CD4-positive, alpha-beta memory T cell (primary cell): Measurements from ENCODE around the gene CMTM8. TPM values are rescaled to one million over a fixed set of nuclear protein-coding genes. Genes with fewer than 3 reads are reported as not detected.

Experiments used
- CTCF ChIA-PET: fragments of 350-600 bp; sonication (Branson Sonifier 250); formaldehyde crosslinking; loops from one replicate; lab custom pipeline; 2021; ENCODE audit warnings: inconsistent platforms; ENCODE audit not compliant: partially characterized antibody; lab: Charles Lee
- POLR2A ChIA-PET: fragments of 350-600 bp; sonication (Branson Sonifier 250); formaldehyde crosslinking; loops from one replicate; lab custom pipeline; 2021; ENCODE audit not compliant: partially characterized antibody; lab: Charles Lee
- DNase-seq, 5 donors: peaks; one replicate each; pipeline versions ENCODE4 v3.0.0 to v3.0.0-alpha.2; 2020 to 2022; ENCODE audit warnings: mixed read lengths in 1 of 5
- H3K27ac ChIP-seq: one replicate; pipeline ENCODE4 v1.7.0; 2013; ENCODE audit warnings: low read depth, low read length
- H3K27me3 ChIP-seq: 2 replicates; pipeline ENCODE4 v1.7.0; 2013; ENCODE audit warnings: mild to moderate bottlenecking, low read length, moderate library complexity; ENCODE audit not compliant: insufficient read depth
- H3K36me3 ChIP-seq: 2 replicates; pipeline ENCODE4 v1.7.0; 2013; ENCODE audit warnings: mild to moderate bottlenecking, low read length, moderate library complexity; ENCODE audit not compliant: insufficient read depth
- H3K4me1 ChIP-seq: 2 replicates; pipeline ENCODE4 v1.7.0; 2013; ENCODE audit warnings: mild to moderate bottlenecking, low read length, moderate library complexity; ENCODE audit not compliant: insufficient read depth
- H3K4me3 ChIP-seq, 2 donors: one replicate each; pipeline ENCODE4 v1.7.0; 2013; ENCODE audit warnings: low read length in 2 of 2, mild to moderate bottlenecking in 1 of 2
- H3K9me3 ChIP-seq, 2 donors: one replicate each; pipeline ENCODE4 v1.7.0; 2013; ENCODE audit warnings: low read length in 2 of 2, control low read depth in 1 of 2; ENCODE audit not compliant: control insufficient read depth in 1 of 2
- H3K27ac Mint-ChIP-seq, 7 donors: one replicate each; pipeline ENCODE4 v1.8.0; 2020 to 2021; ENCODE audit warnings: mixed read lengths in 7 of 7, mild to moderate bottlenecking in 6 of 7, inconsistent platforms in 3 of 7, moderate library complexity in 3 of 7
- H3K27me3 Mint-ChIP-seq, 2 donors: one replicate each; pipeline ENCODE4 v1.8.0; 2020 to 2021; ENCODE audit warnings: mixed read lengths in 2 of 2
- H3K36me3 Mint-ChIP-seq, 2 donors: one replicate each; pipeline ENCODE4 v1.8.0; 2020 to 2021; ENCODE audit warnings: mixed read lengths in 2 of 2, inconsistent platforms in 1 of 2, mild to moderate bottlenecking in 1 of 2
- H3K4me1 Mint-ChIP-seq, 4 donors: one replicate each; pipeline ENCODE4 v1.8.0; 2020 to 2021; ENCODE audit warnings: mixed read lengths in 4 of 4, mild to moderate bottlenecking in 1 of 4
- H3K4me3 Mint-ChIP-seq, 8 donors: one replicate each; pipeline ENCODE4 v1.8.0; 2020 to 2021; ENCODE audit warnings: mixed read lengths in 8 of 8, mild to moderate bottlenecking in 7 of 8, moderate library complexity in 6 of 8, inconsistent platforms in 3 of 8
- H3K9me3 Mint-ChIP-seq, 8 donors: one replicate each; pipeline ENCODE4 v1.8.0; 2020 to 2021; ENCODE audit warnings: mixed read lengths in 8 of 8, mild to moderate bottlenecking in 5 of 8, inconsistent platforms in 3 of 8, moderate library complexity in 1 of 8
- intact Hi-C: fragments of 100-400 bp; cut with micrococcal nuclease; formaldehyde crosslinking; loops from one replicate; pipeline ENCODE4 v1.15.1; 2023
- polyA plus RNA-seq, 2 donors: library from polyadenylated mRNA; unstranded; fragments of 300-500 nt; fragmentation: Illumina TruSeq; gene quantifications; one replicate each; pipeline ENCODE4 v1.2.3, GENCODE V29; 2021
- total RNA-seq, 2 experiments: library from RNA; stranded (reverse); gene quantifications; one replicate each; pipeline ENCODE4 v1.2.3, GENCODE V29; 2021

The CMTM8 gene
- total and polyA plus RNA-seq, 4 experiments from 2014 or later = 11.9 to 17.8 (median 14.8) TPM

GRCh38 chr3:32349184-32349583 is 110.7 kb downstream of the CMTM8 start:
- ChIA-PET POLR2A (no interaction called here), CTCF (interaction anchor here (1.3 kb wide), 1 partner anchor 119 kb away, joined by 5 read pairs; no protein-coding TSS in a partner anchor)
- Histone ChIP-seq H3K27me3 (no peaks in the 10 kb centered on the region), H3K4me3 (no peak overlapping the region), H3K27ac (no peak overlapping the region), H3K4me1 (no peaks in the 10 kb centered on the region), H3K9me3 (no peaks in the 10 kb centered on the region), H3K36me3 (no peaks in the 10 kb centered on the region)
- no peaks in the 10 kb centered on the region for H3K9me3 Mint-ChIP-seq
- peaks cover 0 to 3% of the 10 kb centered on the region in 2 donors for H3K36me3 Mint-ChIP-seq
- no peak for DNase-seq
- H3K27ac Mint-ChIP-seq = peak overlapping the region in 1 of 7 donors; percentile 35
- no peak overlapping the region for H3K4me3 Mint-ChIP-seq
- intact Hi-C loops = no loop called here
- peaks cover 8 to 17% (median 12%) of the 10 kb centered on the region in 4 donors for H3K4me1 Mint-ChIP-seq
- H3K27me3 Mint-ChIP-seq = no peaks in the 10 kb centered on the region

DNA sequence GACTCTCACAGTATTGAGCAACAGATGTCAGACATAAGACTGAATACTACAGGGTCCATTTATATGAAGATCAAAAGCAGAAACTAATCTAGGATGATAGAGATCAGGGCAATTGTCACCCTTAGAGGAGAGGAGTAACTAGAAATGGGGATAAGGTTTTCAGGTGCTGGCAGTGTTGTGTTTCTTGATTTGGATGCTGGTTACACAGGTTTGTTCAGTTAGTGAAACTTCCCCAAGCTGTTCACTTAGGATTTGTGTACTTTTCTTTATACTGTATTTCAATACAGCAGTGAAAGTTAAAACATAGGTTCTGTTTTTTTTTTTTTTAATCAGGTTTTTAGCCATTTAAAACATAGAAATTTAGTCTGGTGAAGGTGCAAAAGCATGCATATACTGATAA is 114.1 kb downstream of the CMTM8 start:
- no peak overlapping the region for H3K4me3 Mint-ChIP-seq
- Histone ChIP-seq H3K36me3 (no peaks in the 10 kb centered on the region), H3K4me1 (no peaks in the 10 kb centered on the region), H3K9me3 (no peaks in the 10 kb centered on the region), H3K27me3 (no peaks in the 10 kb centered on the region), H3K27ac (no peak overlapping the region), H3K4me3 (no peak overlapping the region)
- DNase-seq = no peak
- ChIA-PET CTCF (no interaction called here), POLR2A (no interaction called here)
- no peaks in the 10 kb centered on the region for H3K9me3 Mint-ChIP-seq
- intact Hi-C loops = no loop called here
- H3K36me3 Mint-ChIP-seq = peaks cover 2 to 13% of the 10 kb centered on the region in 2 donors
- no peaks in the 10 kb centered on the region for H3K27me3 Mint-ChIP-seq
- H3K4me1 Mint-ChIP-seq = peaks cover 6 to 12% (median 9%) of the 10 kb centered on the region in 4 donors
- H3K27ac Mint-ChIP-seq = peak overlapping the region in 1 of 7 donors; percentile 45

DNA sequence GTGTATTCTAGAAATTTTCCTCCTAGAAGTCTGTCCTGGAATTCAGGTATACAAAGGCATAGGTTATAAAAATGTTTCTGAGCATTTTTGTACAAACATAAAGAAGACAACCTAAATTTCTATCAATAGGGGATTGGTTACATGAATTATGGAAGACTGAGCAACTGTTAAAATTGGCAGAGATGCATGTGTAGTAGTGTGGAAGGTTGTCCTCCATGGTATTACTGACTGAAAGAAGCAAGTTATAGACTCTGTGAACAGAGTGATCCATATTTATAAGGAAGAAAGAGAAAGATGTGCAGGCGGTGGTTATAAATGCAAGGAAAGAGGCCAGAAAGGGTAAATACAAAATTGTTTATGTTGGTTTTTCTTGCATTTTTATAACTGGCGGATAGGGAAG is 114.9 kb downstream of the CMTM8 start:
- H3K4me1 Mint-ChIP-seq = peaks cover 5 to 9% (median 6%) of the 10 kb centered on the region in 4 donors
- H3K27ac Mint-ChIP-seq = peak overlapping the region in 1 of 7 donors; percentile 38
- no peaks in the 10 kb centered on the region for H3K27me3 Mint-ChIP-seq
- Histone ChIP-seq H3K36me3 (no peaks in the 10 kb centered on the region), H3K4me1 (no peaks in the 10 kb centered on the region), H3K27me3 (no peaks in the 10 kb centered on the region), H3K27ac (no peak overlapping the region), H3K4me3 (no peak overlapping the region), H3K9me3 (no peaks in the 10 kb centered on the region)
- no peak overlapping the region for H3K4me3 Mint-ChIP-seq
- no peaks in the 10 kb centered on the region for H3K9me3 Mint-ChIP-seq
- CTCF ChIA-PET = no interaction called here
- H3K36me3 Mint-ChIP-seq = peaks cover 10 to 13% of the 10 kb centered on the region in 2 donors
- POLR2A ChIA-PET = no interaction called here
- intact Hi-C loops = no loop called here
- DNase-seq = no peak

DNA sequence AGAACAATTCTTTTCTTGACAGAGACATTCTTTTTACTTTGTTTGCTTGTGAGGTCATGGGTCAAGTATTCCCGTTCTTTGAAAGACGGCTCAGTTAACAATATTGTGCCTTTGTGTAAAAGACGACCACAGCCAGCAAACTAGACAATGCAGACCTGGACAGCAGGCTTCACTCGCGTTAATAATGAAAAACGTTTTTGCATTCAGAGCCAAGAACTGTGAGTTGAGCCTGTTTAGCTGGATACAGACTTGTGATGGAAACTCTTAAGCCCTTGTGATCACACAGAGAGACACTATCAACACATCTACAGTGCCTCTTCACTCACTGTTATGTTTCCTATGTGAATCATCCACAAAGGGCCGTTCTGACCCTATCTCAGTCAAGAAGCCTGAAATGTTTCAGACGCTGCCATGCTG is 115.9 kb downstream of the CMTM8 start:
- Mint-ChIP-seq H3K4me1 (peaks cover under 1 to 4% (median 2%) of the 10 kb centered on the region in 4 donors), H3K27me3 (no peaks in the 10 kb centered on the region), H3K27ac (no peak overlapping the region), H3K4me3 (no peak overlapping the region), H3K36me3 (peaks cover 19 to 20% of the 10 kb centered on the region in 2 donors), H3K9me3 (no peaks in the 10 kb centered on the region)
- Histone ChIP-seq H3K4me3 (no peak overlapping the region), H3K4me1 (no peaks in the 10 kb centered on the region), H3K36me3 (no peaks in the 10 kb centered on the region), H3K27ac (no peak overlapping the region), H3K27me3 (no peaks in the 10 kb centered on the region), H3K9me3 (no peaks in the 10 kb centered on the region)
- intact Hi-C loops = no loop called here
- CTCF ChIA-PET = no interaction called here
- DNase-seq = no peak
- POLR2A ChIA-PET = no interaction called here

DNA sequence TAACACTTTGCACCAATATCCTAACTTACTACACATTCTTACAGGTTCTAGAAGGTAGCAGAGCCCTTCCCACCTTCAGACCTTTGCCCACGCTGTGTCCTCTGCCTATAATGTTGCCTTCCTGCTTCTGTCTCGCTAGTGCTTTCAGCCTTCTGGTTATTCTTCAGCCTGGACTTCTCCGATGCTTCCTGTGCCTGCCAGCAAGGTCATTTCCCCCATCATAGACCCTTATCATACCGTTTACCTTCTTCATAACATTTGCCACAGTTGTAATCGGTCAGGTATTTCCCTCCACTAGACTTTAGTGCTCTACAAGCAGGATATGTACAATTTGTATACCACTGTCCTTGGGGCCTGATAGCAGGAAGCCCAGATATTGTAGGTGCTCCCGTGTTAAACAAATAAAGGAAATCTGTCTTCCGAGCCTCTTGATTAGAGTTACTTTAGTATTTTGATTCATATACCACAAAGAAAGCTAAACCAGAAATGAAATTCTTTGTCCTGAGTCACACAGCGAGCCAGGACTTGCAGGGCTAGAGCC is 117.3 kb downstream of the CMTM8 start:
- H3K4me3 Mint-ChIP-seq = no peak overlapping the region
- H3K4me1 Mint-ChIP-seq = peaks cover 0 to 3% (median 2%) of the 10 kb centered on the region in 4 donors
- H3K36me3 ChIP-seq = no peaks in the 10 kb centered on the region
- no peak for DNase-seq
- no peaks in the 10 kb centered on the region for H3K4me1 ChIP-seq
- no peaks in the 10 kb centered on the region for H3K9me3 ChIP-seq
- intact Hi-C loops = no loop called here
- no peaks in the 10 kb centered on the region for H3K9me3 Mint-ChIP-seq
- POLR2A ChIA-PET = interaction anchor here (0.7 kb wide), 1 partner anchor 53 kb away, joined by 3 read pairs; no protein-coding TSS in a partner anchor
- peaks cover 19 to 26% of the 10 kb centered on the region in 2 donors for H3K36me3 Mint-ChIP-seq
- no peaks in the 10 kb centered on the region for H3K27me3 Mint-ChIP-seq
- CTCF ChIA-PET = no interaction called here
- H3K27ac Mint-ChIP-seq = peak overlapping the region in 1 of 7 donors; percentile 24
- no peak overlapping the region for H3K4me3 ChIP-seq
- H3K27ac ChIP-seq = no peak overlapping the region
- H3K27me3 ChIP-seq = no peaks in the 10 kb centered on the region

DNA sequence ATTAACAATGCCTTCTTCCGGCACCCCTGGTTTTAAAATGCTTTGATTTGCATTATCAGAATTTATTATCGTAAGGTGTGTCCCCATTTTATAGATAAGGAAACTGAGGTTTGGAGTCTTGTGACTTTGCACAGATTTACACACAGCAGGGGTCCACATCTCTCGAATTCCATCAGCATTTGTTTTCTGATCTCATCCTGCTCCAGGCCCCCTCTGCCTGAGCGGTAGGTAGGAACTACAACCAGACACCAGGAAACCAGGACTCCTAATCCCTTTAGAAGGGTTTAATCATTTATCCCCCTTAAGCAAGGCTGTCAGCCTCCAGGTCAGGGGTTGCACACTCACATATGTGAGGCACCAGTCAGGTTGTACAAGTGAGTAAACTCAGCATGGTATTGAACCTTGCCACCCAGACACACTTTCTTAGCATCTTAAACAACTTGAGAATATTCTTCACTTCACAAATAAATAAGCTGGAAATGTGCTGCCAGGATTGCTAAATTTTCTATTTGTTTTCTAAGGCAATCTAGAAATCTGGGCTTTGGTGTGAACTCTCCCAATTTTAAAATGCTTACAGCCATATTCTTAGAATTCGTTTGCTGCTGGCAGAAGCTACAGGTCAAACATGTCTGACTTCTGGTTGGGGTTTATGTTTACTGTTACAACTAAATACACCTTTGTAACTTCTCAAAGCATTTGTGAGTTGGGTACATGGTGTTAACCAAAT is 121.4 kb downstream of the CMTM8 start:
- POLR2A ChIA-PET = no interaction called here
- Mint-ChIP-seq H3K36me3 (peaks cover 22 to 31% of the 10 kb centered on the region in 2 donors), H3K4me1 (peaks cover 0 to 3% (median 0%) of the 10 kb centered on the region in 4 donors), H3K9me3 (no peaks in the 10 kb centered on the region), H3K4me3 (no peak overlapping the region), H3K27me3 (no peaks in the 10 kb centered on the region), H3K27ac (no peak overlapping the region)
- DNase-seq = no peak
- CTCF ChIA-PET = interaction anchor here (0.6 to 2.2 kb wide), 2 partner anchors 10 to 24 kb away, joined by 3 to 5 read pairs; no protein-coding TSS in a partner anchor
- no peaks in the 10 kb centered on the region for H3K9me3 ChIP-seq
- intact Hi-C loops = no loop called here
- H3K27me3 ChIP-seq = no peaks in the 10 kb centered on the region
- H3K36me3 ChIP-seq = no peaks in the 10 kb centered on the region
- no peak overlapping the region for H3K4me3 ChIP-seq
- H3K4me1 ChIP-seq = no peaks in the 10 kb centered on the region
- no peak overlapping the region for H3K27ac ChIP-seq

DNA sequence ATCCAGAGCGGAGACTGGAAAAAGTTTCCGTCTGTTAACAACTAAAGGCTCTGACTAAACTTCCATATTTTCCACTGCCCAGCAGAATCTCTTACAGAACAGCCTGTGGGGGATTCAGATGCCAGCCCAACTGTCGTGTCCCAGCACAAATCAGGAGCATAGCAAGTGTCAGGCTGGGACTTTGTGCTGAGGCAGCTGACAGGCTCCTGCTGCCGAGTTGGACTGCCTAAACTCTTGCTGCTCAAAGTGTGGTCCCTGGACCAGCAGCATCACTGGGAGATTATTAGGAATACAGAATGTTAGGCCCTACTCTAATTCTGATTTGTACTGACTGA is 122.0 kb downstream of the CMTM8 start:
- H3K36me3 Mint-ChIP-seq = peaks cover 17 to 31% of the 10 kb centered on the region in 2 donors
- CTCF ChIA-PET = interaction anchor here (0.6 to 2.2 kb wide), 2 partner anchors 10 to 24 kb away, joined by 3 to 5 read pairs; no protein-coding TSS in a partner anchor

More for the DNA sequence above, 122.0 kb downstream of the CMTM8 start:
- Histone ChIP-seq H3K36me3 (no peaks in the 10 kb centered on the region), H3K27ac (no peak overlapping the region), H3K9me3 (no peaks in the 10 kb centered on the region), H3K4me1 (no peaks in the 10 kb centered on the region), H3K4me3 (no peak overlapping the region), H3K27me3 (no peaks in the 10 kb centered on the region)
- peaks cover 0 to 2% (median 0%) of the 10 kb centered on the region in 4 donors for H3K4me1 Mint-ChIP-seq
- no peaks in the 10 kb centered on the region for H3K9me3 Mint-ChIP-seq
- no peak overlapping the region for H3K27ac Mint-ChIP-seq
- DNase-seq = no peak
- H3K27me3 Mint-ChIP-seq = no peaks in the 10 kb centered on the region
- POLR2A ChIA-PET = interaction anchor here (1.3 kb wide), 1 partner anchor 11 kb away, joined by 4 read pairs; no protein-coding TSS in a partner anchor
- no peak overlapping the region for H3K4me3 Mint-ChIP-seq
- intact Hi-C loops = no loop called here
